Thyroid gland (tissue), 4 donors: Measurements from ENCODE around the gene B3GALT6. TPM values are rescaled to one million over a fixed set of nuclear protein-coding genes. Genes with fewer than 3 reads are reported as not detected.

ENCODE experiments used
- DNase-seq, 2 donors: peaks; one replicate each; pipeline ENCODE4 v3.0.0-alpha.2; 2019
- H3K27ac ChIP-seq, 3 donors: fragments of 200-600 bp; sonication (generic); 1 replicate in 2 of 3; 2 replicates in 1 of 3; pipeline ENCODE4 v1.5.1; 2016 to 2019; ENCODE audit warnings: mild to moderate bottlenecking in 1 of 3, moderate library complexity in 1 of 3
- H3K27me3 ChIP-seq: fragments of 200-600 bp; sonication (generic); one replicate; pipeline ENCODE4 v1.5.1; 2019
- H3K36me3 ChIP-seq, 2 donors: fragments of 200-600 bp; sonication (generic); one replicate each; pipeline ENCODE4 v1.5.1; 2016 to 2019
- H3K4me1 ChIP-seq, 2 donors: fragments of 200-600 bp; sonication (generic); one replicate each; pipeline ENCODE4 v1.5.1; 2017 to 2019
- H3K4me3 ChIP-seq, 3 donors: fragments of 200-600 bp; sonication (generic); replicated peaks in 1 of 3; 1 replicate in 2 of 3; 2 replicates in 1 of 3; pipeline ENCODE4 v1.5.1; 2016; ENCODE audit warnings: mild to moderate bottlenecking in 1 of 3
- H3K9me3 ChIP-seq: fragments of 200-600 bp; sonication (generic); one replicate; pipeline ENCODE4 v1.5.1; 2017
- CTCF ChIP-seq, 6 experiments: fragments of 200-600 bp in 3 of 6; fragments of 450-650 bp in 3 of 6; sonication (generic) in 3 of 6; IDR thresholded peaks; one replicate each; pipeline ENCODE4 v1.5.1; 2016 to 2019; ENCODE audit warnings: antibody characterized with exemption in 6 of 6, mild to moderate bottlenecking in 2 of 6, inconsistent platforms in 1 of 6, moderate library complexity in 1 of 6
- POLR2A ChIP-seq, 2 donors: fragments of 450-650 bp; IDR thresholded peaks; one replicate each; pipeline ENCODE4 v1.6.1; 2017; ENCODE audit warnings: antibody characterized with exemption in 2 of 2, mild to moderate bottlenecking in 2 of 2, moderate library complexity in 1 of 2
- WGBS, 2 donors: methylation state at CpG; one replicate each; pipeline ENCODE4 v1.1.5; 2017; 5-methylcytosine and 5-hydroxymethylcytosine counted together
- intact Hi-C: fragments of 100-400 bp; cut with DNase I; formaldehyde crosslinking; loops from one replicate; pipeline ENCODE4 v1.15.1; 2023
- total RNA-seq, 4 donors: library from RNA; depleted of rRNA; stranded (reverse); fragments of >200 nt; gene quantifications; one replicate each; pipeline ENCODE4 v1.2.3, GENCODE V29; 2016

B3GALT6 gene
- total RNA-seq, 4 donors from 2014 or later, result 18.0 to 32.2 (median 25.5) TPM

- WGBS, 2 donors, result 89 to 95% methylated on average over 15 to 29 of the region's 36 CpGs
- no peak overlapping the region for H3K27ac ChIP-seq
- TF ChIP-seq POLR2A (IDR thresholded peaks at IDR 0.05) (no peak), CTCF (IDR thresholded peaks at IDR 0.05) (no peak)
- no peak for DNase-seq
- H3K36me3 ChIP-seq, result peaks cover 52 to 61% of the 10 kb centered on the region in 2 donors
- H3K4me3 ChIP-seq, result no peak overlapping the region
- H3K27me3 ChIP-seq, result no peaks in the 10 kb centered on the region
- H3K9me3 ChIP-seq, result no peaks in the 10 kb centered on the region
- intact Hi-C loops, result no loop called here
- no peaks in the 10 kb centered on the region for H3K4me1 ChIP-seq
Observed at GRCh38 chr1:1218524-1219200, 13.4 kb upstream of the B3GALT6 start.

DNA sequence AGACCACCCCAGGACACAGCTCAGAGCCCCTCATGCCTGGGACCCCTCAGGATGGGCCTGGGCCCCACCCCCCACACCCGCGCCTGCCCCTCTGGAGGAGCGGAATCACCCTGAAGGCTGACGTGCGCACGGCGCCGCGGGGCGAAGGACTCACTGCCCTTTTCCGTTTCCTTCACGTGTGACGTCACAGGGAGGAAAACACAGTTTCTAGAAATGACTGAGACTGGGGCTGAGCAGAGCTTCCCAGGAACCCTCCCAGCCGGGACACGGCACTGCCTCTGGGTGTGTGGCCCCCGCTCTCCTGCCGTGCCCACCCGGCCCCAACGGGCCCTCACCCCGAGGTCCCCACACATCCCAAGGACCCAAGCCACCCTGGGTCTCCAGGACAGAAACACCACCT lies 12.7 kb upstream of the B3GALT6 start:
- Histone ChIP-seq H3K36me3 (peaks cover 55 to 62% of the 10 kb centered on the region in 2 donors), H3K9me3 (no peaks in the 10 kb centered on the region), H3K27me3 (no peaks in the 10 kb centered on the region), H3K4me1 (no peaks in the 10 kb centered on the region), H3K4me3 (no peak overlapping the region), H3K27ac (no peak overlapping the region)
- intact Hi-C loops, result no loop called here
- 90 to 98% methylated on average over 9 to 19 of the region's 20 CpGs for WGBS, 2 donors
- no peak for TF ChIP-seq POLR2A (IDR thresholded peaks at IDR 0.05)
- TF ChIP-seq CTCF (IDR thresholded peaks at IDR 0.05), result no peak
- no peak for DNase-seq

DNA sequence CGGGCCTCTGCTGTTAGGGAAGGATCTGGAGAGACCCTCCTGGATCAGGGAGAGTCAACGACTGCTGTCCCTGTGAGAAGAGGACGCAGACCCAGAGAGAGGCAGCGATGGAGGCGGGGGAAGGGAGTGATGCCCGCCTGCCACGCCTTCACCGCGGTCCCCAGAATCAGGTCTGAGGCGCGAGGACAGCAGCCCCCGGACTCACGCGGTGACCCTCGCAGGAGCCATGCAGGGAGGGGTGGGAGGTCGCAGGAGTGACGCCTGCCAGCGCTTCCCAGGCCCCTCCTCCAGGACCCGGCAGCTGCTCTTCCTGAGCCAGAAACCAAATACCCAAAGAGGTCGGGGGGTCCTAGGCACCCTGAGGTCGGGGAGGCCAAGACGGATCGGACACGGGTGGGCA lies 11.8 kb upstream of the B3GALT6 start:
- intact Hi-C loops, result no loop called here
- Histone ChIP-seq H3K36me3 (peaks cover 55 to 65% of the 10 kb centered on the region in 2 donors), H3K27me3 (no peaks in the 10 kb centered on the region), H3K27ac (no peak overlapping the region), H3K4me1 (no peaks in the 10 kb centered on the region), H3K4me3 (no peak overlapping the region), H3K9me3 (no peaks in the 10 kb centered on the region)
- DNase-seq, result no peak
- no peak for TF ChIP-seq POLR2A (IDR thresholded peaks at IDR 0.05)
- TF ChIP-seq CTCF (IDR thresholded peaks at IDR 0.05), result no peak
- WGBS, 2 donors, result 88 to 90% methylated on average over 24 of the region's 24 CpGs

DNA sequence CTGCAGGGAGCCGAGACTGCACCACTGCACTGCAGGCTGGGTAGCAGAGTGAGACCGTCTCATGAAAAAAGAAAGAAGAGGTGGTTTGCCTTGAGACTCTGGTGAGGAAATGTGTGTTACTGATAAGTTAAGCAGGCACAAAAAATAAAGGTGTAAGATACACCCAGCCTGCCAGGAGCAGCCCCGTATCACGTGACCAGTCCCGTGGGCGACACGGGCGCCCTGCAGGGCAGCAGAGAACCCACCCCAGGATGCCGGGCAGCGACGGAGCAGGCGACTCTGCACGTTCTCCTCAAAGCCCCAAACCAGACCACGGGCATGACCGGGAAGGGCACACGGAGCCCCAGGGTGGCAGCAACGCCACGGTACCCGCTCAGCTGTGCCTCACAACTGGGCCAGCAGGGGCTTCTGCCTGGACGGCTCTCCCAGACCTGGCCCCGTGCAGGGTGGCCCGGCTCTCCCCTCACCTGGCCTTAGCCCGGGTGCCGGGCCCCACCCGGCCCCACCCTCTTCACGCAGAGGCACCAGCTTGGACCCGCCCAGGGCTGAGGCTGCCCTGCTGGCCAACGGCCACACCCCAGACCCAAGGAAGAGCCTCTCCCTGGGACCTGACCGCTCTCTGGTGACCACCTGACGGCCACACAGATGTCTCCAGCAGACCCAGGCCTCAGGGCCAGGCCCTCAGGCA lies 10.0 kb upstream of the B3GALT6 start:
- Histone ChIP-seq H3K36me3 (peaks cover 46 to 62% of the 10 kb centered on the region in 2 donors), H3K9me3 (no peaks in the 10 kb centered on the region), H3K27ac (no peak overlapping the region), H3K4me3 (no peak overlapping the region), H3K27me3 (no peaks in the 10 kb centered on the region), H3K4me1 (no peaks in the 10 kb centered on the region)
- WGBS, 2 donors, result 92 to 97% methylated on average over 8 to 14 of the region's 30 CpGs
- intact Hi-C loops, result no loop called here
- TF ChIP-seq CTCF (IDR thresholded peaks at IDR 0.05), result no peak
- no peak for TF ChIP-seq POLR2A (IDR thresholded peaks at IDR 0.05)
- DNase-seq, result no peak

- Histone ChIP-seq H3K4me1 (no peaks in the 10 kb centered on the region), H3K27ac (no peak overlapping the region), H3K27me3 (no peaks in the 10 kb centered on the region), H3K9me3 (no peaks in the 10 kb centered on the region), H3K36me3 (peaks cover 44 to 62% of the 10 kb centered on the region in 2 donors), H3K4me3 (no peak overlapping the region)
- intact Hi-C loops, result no loop called here
- no peak for DNase-seq
- WGBS, 2 donors, result 97% methylated on average over 43 to 44 of the region's 44 CpGs
- no peak for TF ChIP-seq CTCF (IDR thresholded peaks at IDR 0.05)
- no peak for TF ChIP-seq POLR2A (IDR thresholded peaks at IDR 0.05)
Observed at GRCh38 chr1:1222575-1223225, 9.3 kb upstream of the B3GALT6 start.
